GM04503 (cell line): Measurements from ENCODE around the gene RECK.
"Not testable (repeated sequence)": the region's sequence is repeated elsewhere in the genome, so short reads cannot be mapped to it uniquely, and the experiment has no call there.

Source experiments
- DNase-seq: peaks from one replicate; pipeline ENCODE4 v3.0.0-alpha.2; 2012; ENCODE audit warnings: low read depth

RECK gene

GRCh38 chr9:36158917-36159316, 122.2 kb downstream of the RECK start:
- DNase-seq = no peak

- DNase-seq = not testable (repeated sequence)
These were observed 122.8 kb downstream of the RECK start for GRCh38 chr9:36159509-36159908.

GRCh38 chr9:36160126-36160525, 123.4 kb downstream of the RECK start:
- not testable (repeated sequence) for DNase-seq

- no peak for DNase-seq
These were observed 124.5 kb downstream of the RECK start for GRCh38 chr9:36161187-36161586.

GRCh38 chr9:36162211-36162738, 125.6 kb downstream of the RECK start:
- no peak for DNase-seq

GRCh38 chr9:36163049-36163785, 126.5 kb downstream of the RECK start:
- DNase-seq = no peak

GRCh38 chr9:36163786-36164170, 127.1 kb downstream of the RECK start:
- DNase-seq = no peak

GRCh38 chr9:36164372-36164771, 127.7 kb downstream of the RECK start:
- no peak for DNase-seq

- DNase-seq = no peak
These were observed 128.3 kb downstream of the RECK start for GRCh38 chr9:36164989-36165388.

- DNase-seq = no peak
These were observed 129.1 kb downstream of the RECK start for GRCh38 chr9:36165826-36166167.

- DNase-seq = no peak
These were observed 129.6 kb downstream of the RECK start for GRCh38 chr9:36166168-36166927.

- no peak for DNase-seq
These were observed 132.5 kb downstream of the RECK start, which contains the start of gene CCIN for GRCh38 chr9:36169166-36169565. Gene CCIN, plus strand, starts transcription at chr9:36169388. Its CDS starts 115 bp downstream, at chr9:36169503.

GRCh38 chr9:36169708-36170107, 133.0 kb downstream of the RECK start:
- DNase-seq = no peak

- DNase-seq = no peak
These were observed 133.8 kb downstream of the RECK start for GRCh38 chr9:36170531-36170930.

- no peak for DNase-seq
These were observed 137.1 kb downstream of the RECK start for GRCh38 chr9:36173861-36174260.
